WI38 (cell line): ENCODE measurements around the gene AGAP1.

Source experiments
- H3K4me3 ChIP-seq: 2 replicates; pipeline ENCODE4 v1.5.1; 2011; ENCODE audit warnings: low read depth, mild to moderate bottlenecking, control low read depth, low read length
- CTCF ChIP-seq: IDR thresholded peaks from 2 replicates; pipeline ENCODE4 v1.5.1; 2012; ENCODE audit warnings: low read depth, mild to moderate bottlenecking, control low read depth, low read length

AGAP1 gene

GRCh38 chr2:236162031-236162845, 668.4 kb downstream of the AGAP1 start:
- TF ChIP-seq CTCF = no peak
- H3K4me3 ChIP-seq = no peak overlapping the region; the same call in 1 of the 2 replicates

GRCh38 chr2:236162882-236163470, 669.1 kb downstream of the AGAP1 start:
- no peak for TF ChIP-seq CTCF
- H3K4me3 ChIP-seq = peak overlapping the region; percentile 77

- H3K4me3 ChIP-seq = peak overlapping the region; percentile 77
- no peak for TF ChIP-seq CTCF
Observed at GRCh38 chr2:236163471-236164200, 669.8 kb downstream of the AGAP1 start.

GRCh38 chr2:236164201-236164924, 670.5 kb downstream of the AGAP1 start:
- peak overlapping the region; percentile 77 for H3K4me3 ChIP-seq
- no peak for TF ChIP-seq CTCF

DNA sequence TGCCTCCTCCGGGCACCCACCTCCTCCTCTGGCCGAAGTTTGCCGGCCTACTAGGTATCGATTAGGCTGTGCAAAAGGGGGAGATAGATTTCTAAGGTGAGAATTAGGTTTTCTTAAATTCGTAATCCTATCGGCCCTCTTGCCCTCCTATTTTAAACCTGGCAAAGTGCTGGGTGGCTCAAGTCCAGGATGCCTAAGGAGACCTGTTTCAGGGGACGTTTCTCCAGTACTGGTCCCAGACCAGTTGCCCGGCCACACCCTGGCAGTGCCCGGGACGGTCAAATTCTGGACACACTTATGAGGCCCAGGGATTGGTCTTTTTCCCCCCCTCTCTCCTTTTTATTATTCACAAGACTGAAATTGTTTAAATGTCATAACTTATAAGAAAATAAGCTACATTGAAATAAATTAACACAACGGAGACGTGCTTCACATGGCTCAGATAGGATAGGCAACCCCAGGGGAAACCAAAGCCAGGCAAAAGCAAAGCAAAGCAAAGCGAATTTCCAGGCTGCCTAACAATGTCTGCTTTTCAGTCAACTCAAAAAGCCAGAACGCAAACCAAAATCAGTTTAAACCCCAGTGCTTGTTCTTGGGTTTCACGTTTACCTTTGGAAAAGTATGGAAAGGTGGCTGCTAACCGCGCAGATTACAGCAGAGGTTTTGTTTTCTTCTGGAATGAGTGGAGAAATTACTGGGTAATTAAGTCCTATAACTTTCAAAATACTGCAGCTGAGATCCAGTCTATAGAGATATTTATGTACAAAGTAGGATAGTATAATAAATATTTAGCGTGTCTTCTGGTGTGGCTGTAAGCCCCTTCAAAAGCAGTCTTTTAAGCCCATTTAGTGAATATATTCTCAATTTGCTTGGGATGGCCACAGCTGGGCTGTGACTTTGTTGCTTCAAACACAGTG, 671.3 kb downstream of the AGAP1 start:
- TF ChIP-seq CTCF = no peak
- H3K4me3 ChIP-seq = peak overlapping the region; percentile 77

DNA sequence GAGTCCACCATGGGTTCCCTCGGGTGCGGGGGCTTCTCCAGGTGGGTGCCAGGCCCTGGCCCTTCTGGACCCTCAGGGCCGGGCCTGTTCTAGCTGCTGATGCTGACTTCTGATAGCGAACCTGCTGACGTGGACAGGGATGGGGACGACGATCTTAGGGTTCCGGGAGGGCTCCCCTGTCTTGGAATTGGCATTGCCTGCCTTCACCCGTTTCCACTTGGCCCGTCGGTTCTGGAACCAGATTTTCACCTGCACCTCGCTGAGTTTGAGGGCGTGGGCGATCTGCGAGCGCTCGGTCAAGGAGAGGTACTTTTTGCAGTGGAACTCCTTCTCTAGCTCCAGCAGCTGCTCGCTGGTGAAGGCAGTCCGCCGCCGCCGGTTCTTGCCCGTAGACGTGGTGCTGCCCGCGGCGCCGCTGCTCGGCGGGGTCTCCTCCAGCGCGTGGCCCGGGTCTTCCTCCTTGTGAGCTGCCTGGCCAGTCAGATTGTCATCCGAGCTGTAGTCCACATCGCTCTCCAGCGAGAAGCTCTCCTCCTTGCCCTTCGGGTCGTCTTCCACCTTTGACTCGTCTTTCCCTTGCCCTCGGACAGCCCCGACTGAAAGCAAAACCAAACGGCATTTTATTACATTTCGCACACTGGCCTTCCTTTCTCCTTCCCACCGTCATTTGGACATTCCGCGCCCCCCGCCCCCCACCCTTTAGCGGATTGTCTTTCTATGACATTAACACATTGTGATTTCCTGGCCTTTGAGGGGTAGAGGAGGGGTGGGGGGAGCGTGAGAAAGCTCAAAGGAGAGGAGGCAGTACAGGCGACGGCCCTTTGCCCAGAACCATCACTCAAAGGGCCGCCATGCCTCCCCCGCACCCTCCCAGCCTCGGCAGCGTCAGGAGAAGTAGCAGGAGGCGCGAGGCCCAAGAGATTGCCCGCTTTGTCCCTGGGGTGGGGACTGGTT, 672.3 kb downstream of the AGAP1 start:
- TF ChIP-seq CTCF = no peak
- H3K4me3 ChIP-seq = peak overlapping the region; percentile 77
